Measurements from ENCODE around the gene PHACTR2. TPM values are rescaled to one million over a fixed set of nuclear protein-coding genes. Genes with fewer than 3 reads are reported as not detected.
"Not testable (repeated sequence)": the region's sequence is repeated elsewhere in the genome, so short reads cannot be mapped to it uniquely, and the experiment has no call there.

PHACTR2 gene
- total RNA-seq, 2 donors from 2014 or later, result 17.9 to 35.6 TPM

- no peak for ATAC-seq
- Histone ChIP-seq H3K36me3 (replicated peaks in 1 of 2; ENCODE audit: insufficient read depth in 1 of 2, low read depth in 2 of 2) (no peaks in the 10 kb centered on the region), H3K4me1 (no peaks in the 10 kb centered on the region), H3K9me3 (no peaks in the 10 kb centered on the region), H3K4me3 (no peak overlapping the region), H3K27me3 (no peaks in the 10 kb centered on the region), H3K27ac (no peak overlapping the region)
- TF ChIP-seq POLR2A (IDR thresholded peaks at IDR 0.05), result no peak
- TF ChIP-seq, protein P1, sequence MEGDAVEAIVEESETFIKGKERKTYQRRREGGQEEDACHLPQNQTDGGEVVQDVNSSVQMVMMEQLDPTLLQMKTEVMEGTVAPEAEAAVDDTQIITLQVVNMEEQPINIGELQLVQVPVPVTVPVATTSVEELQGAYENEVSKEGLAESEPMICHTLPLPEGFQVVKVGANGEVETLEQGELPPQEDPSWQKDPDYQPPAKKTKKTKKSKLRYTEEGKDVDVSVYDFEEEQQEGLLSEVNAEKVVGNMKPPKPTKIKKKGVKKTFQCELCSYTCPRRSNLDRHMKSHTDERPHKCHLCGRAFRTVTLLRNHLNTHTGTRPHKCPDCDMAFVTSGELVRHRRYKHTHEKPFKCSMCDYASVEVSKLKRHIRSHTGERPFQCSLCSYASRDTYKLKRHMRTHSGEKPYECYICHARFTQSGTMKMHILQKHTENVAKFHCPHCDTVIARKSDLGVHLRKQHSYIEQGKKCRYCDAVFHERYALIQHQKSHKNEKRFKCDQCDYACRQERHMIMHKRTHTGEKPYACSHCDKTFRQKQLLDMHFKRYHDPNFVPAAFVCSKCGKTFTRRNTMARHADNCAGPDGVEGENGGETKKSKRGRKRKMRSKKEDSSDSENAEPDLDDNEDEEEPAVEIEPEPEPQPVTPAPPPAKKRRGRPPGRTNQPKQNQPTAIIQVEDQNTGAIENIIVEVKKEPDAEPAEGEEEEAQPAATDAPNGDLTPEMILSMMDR (IDR thresholded peaks at IDR 0.05), result no peak
- 81 to 100% methylated on average over 1 of the region's 1 CpG for WGBS, 2 donors
- DNase-seq, result no peak
- intact Hi-C loops (cut with DNase I), result no loop called here
These were observed 55.7 kb downstream of the PHACTR2 start for GRCh38 chr6:143733510-143733909.

- no peak overlapping the region for H3K27ac ChIP-seq
- intact Hi-C loops (cut with DNase I), result no loop called here
- no peak for TF ChIP-seq POLR2A (IDR thresholded peaks at IDR 0.05)
- TF ChIP-seq, protein P1 (IDR thresholded peaks at IDR 0.05), result no peak
- H3K4me1 ChIP-seq, result no peaks in the 10 kb centered on the region
- H3K27me3 ChIP-seq, result no peaks in the 10 kb centered on the region
- H3K36me3 ChIP-seq (replicated peaks in 1 of 2; ENCODE audit: insufficient read depth in 1 of 2, low read depth in 2 of 2), result no peaks in the 10 kb centered on the region
- ATAC-seq (no peak), DNase-seq (no peak)
- 13 to 31% methylated on average over 1 of the region's 1 CpG for WGBS, 2 donors
- no peak overlapping the region for H3K4me3 ChIP-seq
- no peaks in the 10 kb centered on the region for H3K9me3 ChIP-seq
These were observed 56.9 kb downstream of the PHACTR2 start for GRCh38 chr6:143734641-143735063.

- intact Hi-C loops (cut with DNase I); H3K4me1 ChIP-seq; H3K27ac ChIP-seq; H3K4me3 ChIP-seq; H3K36me3 ChIP-seq (replicated peaks in 1 of 2; ENCODE audit: insufficient read depth in 1 of 2, low read depth in 2 of 2); H3K9me3 ChIP-seq; DNase-seq; H3K27me3 ChIP-seq; ATAC-seq: not testable (repeated sequence)
- WGBS, 2 donors, result 86 to 93% methylated on average over 12 of the region's 12 CpGs
These were observed 60.4 kb downstream of the PHACTR2 start for GRCh38 chr6:143738072-143738690.

GRCh38 chr6:143739341-143739851 lies 61.6 kb downstream of the PHACTR2 start:
- ATAC-seq, result no peak
- no peak for DNase-seq
- Histone ChIP-seq H3K4me3 (no peak overlapping the region), H3K9me3 (no peaks in the 10 kb centered on the region), H3K36me3 (replicated peaks in 1 of 2; ENCODE audit: insufficient read depth in 1 of 2, low read depth in 2 of 2) (no peaks in the 10 kb centered on the region), H3K27ac (no peak overlapping the region), H3K27me3 (no peaks in the 10 kb centered on the region), H3K4me1 (peaks cover 15% of the 10 kb centered on the region)
- TF ChIP-seq POLR2A (IDR thresholded peaks at IDR 0.05), result no peak
- TF ChIP-seq, protein P1 (IDR thresholded peaks at IDR 0.05), result no peak
- WGBS, 2 donors, result 89 to 95% methylated on average over 13 of the region's 13 CpGs
- intact Hi-C loops (cut with DNase I), result no loop called here

DNA sequence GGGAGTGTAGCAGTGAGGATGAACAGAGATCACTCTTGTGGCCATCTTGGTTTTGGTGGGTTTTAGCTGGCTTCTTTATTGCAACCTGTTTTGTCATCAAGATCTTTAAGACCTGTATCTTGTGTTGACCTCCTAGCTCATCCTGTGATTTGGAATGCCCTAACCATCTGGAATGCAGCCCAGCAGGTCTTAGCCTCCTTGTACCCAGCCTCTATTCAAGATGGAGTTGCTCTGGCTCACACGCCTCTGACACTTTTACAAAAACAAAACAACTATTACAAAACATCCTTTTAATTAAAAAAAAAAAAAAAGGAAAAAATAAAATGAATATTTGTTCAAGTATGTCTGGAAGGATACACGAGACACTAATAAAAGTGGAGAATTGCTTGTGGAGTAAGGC lies 62.4 kb downstream of the PHACTR2 start:
- ATAC-seq, result no peak
- intact Hi-C loops (cut with DNase I), result no loop called here
- no peaks in the 10 kb centered on the region for H3K36me3 ChIP-seq (replicated peaks in 1 of 2; ENCODE audit: insufficient read depth in 1 of 2, low read depth in 2 of 2)
- no peak for DNase-seq
- H3K9me3 ChIP-seq, result no peaks in the 10 kb centered on the region
- H3K4me3 ChIP-seq, result no peak overlapping the region
- TF ChIP-seq POLR2A (IDR thresholded peaks at IDR 0.05), result no peak
- H3K27ac ChIP-seq, result no peak overlapping the region
- H3K4me1 ChIP-seq, result peaks cover 24% of the 10 kb centered on the region
- no peaks in the 10 kb centered on the region for H3K27me3 ChIP-seq
- WGBS, 2 donors, result 84 to 88% methylated on average over 2 of the region's 2 CpGs

- no peak overlapping the region for H3K27ac ChIP-seq
- H3K27me3 ChIP-seq, result no peaks in the 10 kb centered on the region
- H3K4me1 ChIP-seq, result peaks cover 36% of the 10 kb centered on the region
- no peak for ATAC-seq
- DNase-seq, result no peak
- no peak overlapping the region for H3K4me3 ChIP-seq
- TF ChIP-seq POLR2A (IDR thresholded peaks at IDR 0.05), result no peak
- TF ChIP-seq, protein P1 (IDR thresholded peaks at IDR 0.05), result no peak
- H3K36me3 ChIP-seq (replicated peaks in 1 of 2; ENCODE audit: insufficient read depth in 1 of 2, low read depth in 2 of 2), result no peaks in the 10 kb centered on the region
- intact Hi-C loops (cut with DNase I), result no loop called here
- H3K9me3 ChIP-seq, result no peaks in the 10 kb centered on the region
- WGBS, 2 donors, result 82 to 95% methylated on average over 3 of the region's 3 CpGs
These were observed 63.7 kb downstream of the PHACTR2 start for GRCh38 chr6:143741480-143741879.

All from body of pancreas (tissue), 4 donors.